ENCODE measurements around the gene TEX26.

- TF ChIP-seq YY1 (IDR thresholded peaks at IDR 0.05; ENCODE audit: low read depth) (no peak), TEAD4 (IDR thresholded peaks at IDR 0.05; ENCODE audit: borderline replicate concordance, insufficient read depth) (no peak), CTCF (IDR thresholded peaks at IDR 0.05) (no peak), FOXJ3 (CRISPR knock-in tag; IDR thresholded peaks at IDR 0.05) (no peak), RFX5 (IDR thresholded peaks at IDR 0.05; ENCODE audit: low read length) (no peak), POLR2AphosphoS5 (IDR thresholded peaks at IDR 0.05; ENCODE audit: low read depth, low read length) (no peak)
Measured at GRCh38 chr13:31010296-31010695, 77.8 kb downstream of the TEX26 start.

All from SK-N-SH (cell line).